ENCODE data around the gene HOXD12.

HOXD12 gene

GRCh38 chr2:176146645-176147044 is 47.0 kb downstream of the HOXD12 start:
- Histone ChIP-seq H3K4me3 (no peak overlapping the region), H3K4me1 (no peaks in the 10 kb centered on the region), H3K27me3 (peaks cover 0 to 45% of the 10 kb centered on the region in 2 donors), H3K9me3 (no peaks in the 10 kb centered on the region), H3K27ac (no peak overlapping the region), H3K36me3 (peaks cover 0 to 8% (median 0%) of the 10 kb centered on the region in 3 donors)
- TF ChIP-seq CTCF (IDR thresholded peaks at IDR 0.05) = no peak
- intact Hi-C loops (cut with DNase I; ENCODE audit: low total_unique reads) = no loop called here
- no peak for DNase-seq

- no peaks in the 10 kb centered on the region for H3K9me3 ChIP-seq
- intact Hi-C loops (cut with DNase I; ENCODE audit: low total_unique reads) = no loop called here
- H3K36me3 ChIP-seq = peaks cover 0 to 14% (median 2%) of the 10 kb centered on the region in 3 donors
- no peak for DNase-seq
- no peak overlapping the region for H3K27ac ChIP-seq
- TF ChIP-seq CTCF (IDR thresholded peaks at IDR 0.05) = no peak
- no peak overlapping the region for H3K4me3 ChIP-seq
- peaks cover 0 to 52% of the 10 kb centered on the region in 2 donors for H3K27me3 ChIP-seq
- H3K4me1 ChIP-seq = no peaks in the 10 kb centered on the region
Observed at GRCh38 chr2:176147210-176147799, 47.7 kb downstream of the HOXD12 start.

GRCh38 chr2:176147800-176148496 is 48.4 kb downstream of the HOXD12 start:
- intact Hi-C loops (cut with DNase I; ENCODE audit: low total_unique reads) = no loop called here
- no peak for TF ChIP-seq CTCF (IDR thresholded peaks at IDR 0.05)
- Histone ChIP-seq H3K4me3 (no peak overlapping the region), H3K9me3 (no peaks in the 10 kb centered on the region), H3K4me1 (no peaks in the 10 kb centered on the region), H3K27ac (no peak overlapping the region), H3K27me3 (peaks cover 0 to 58% of the 10 kb centered on the region in 2 donors), H3K36me3 (peaks cover 5 to 21% (median 8%) of the 10 kb centered on the region in 3 donors)
- no peak for DNase-seq

GRCh38 chr2:176148751-176149421 is 49.3 kb downstream of the HOXD12 start:
- DNase-seq = no peak
- Histone ChIP-seq H3K27ac (no peak overlapping the region), H3K36me3 (peaks cover 8 to 30% (median 15%) of the 10 kb centered on the region in 3 donors), H3K9me3 (no peaks in the 10 kb centered on the region), H3K4me1 (no peaks in the 10 kb centered on the region), H3K4me3 (no peak overlapping the region), H3K27me3 (peaks cover 0 to 61% of the 10 kb centered on the region in 2 donors)
- no peak for TF ChIP-seq CTCF (IDR thresholded peaks at IDR 0.05)
- intact Hi-C loops (cut with DNase I; ENCODE audit: low total_unique reads) = no loop called here

- TF ChIP-seq CTCF (IDR thresholded peaks at IDR 0.05) = no peak
- H3K27ac ChIP-seq = no peak overlapping the region
- no peak for DNase-seq
- no peak overlapping the region for H3K4me3 ChIP-seq
- H3K36me3 ChIP-seq = peaks cover 8 to 31% (median 15%) of the 10 kb centered on the region in 3 donors
- peaks cover 0 to 62% of the 10 kb centered on the region in 2 donors for H3K27me3 ChIP-seq
- no peaks in the 10 kb centered on the region for H3K4me1 ChIP-seq
- intact Hi-C loops (cut with DNase I; ENCODE audit: low total_unique reads) = no loop called here
- H3K9me3 ChIP-seq = no peaks in the 10 kb centered on the region
Observed at GRCh38 chr2:176149481-176149938, 49.9 kb downstream of the HOXD12 start.

All from tibial artery (tissue), 4 donors.